ENCODE results near the gene NOXRED1. TPM values are rescaled to one million over a fixed set of nuclear protein-coding genes. Genes with fewer than 3 reads are reported as not detected.

Gene NOXRED1
- 0.04 TPM for polyA plus RNA-seq (2013, experiment 1 of 2)
- not detected for polyA plus RNA-seq (2013, experiment 2 of 2)

DNA sequence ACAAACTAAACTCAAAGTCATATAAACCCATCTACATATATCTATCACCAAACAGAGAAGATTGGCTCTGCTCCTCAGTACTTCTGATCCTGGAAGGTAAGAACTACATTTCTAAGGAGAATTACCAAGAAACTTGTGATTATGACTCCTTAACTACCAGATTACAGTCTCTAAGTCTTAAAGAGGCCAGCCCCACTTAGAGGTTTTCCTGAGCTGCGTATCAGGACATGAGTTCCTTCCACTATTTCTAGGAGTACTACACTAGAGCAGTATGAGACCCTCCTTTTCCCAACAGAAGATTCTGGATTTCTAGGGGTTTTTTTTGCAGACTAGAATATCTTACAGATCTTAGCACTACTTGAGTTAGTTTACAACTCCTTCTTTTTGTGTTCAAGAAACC, at the start of gene NOXRED1:
TSS of gene NOXRED1 (minus strand) at position 101 of the 400 bp plus-strand sequence. CDS start 634 bp downstream, outside the sequence.
- no peak within 1 kb of the TSS for H3K23ac ChIP-seq (ENCODE audit: low read length in 2 of 2)
- H3K9me3 ChIP-seq (ENCODE audit: control insufficient read depth, low read length) = peaks cover 16% of the 10 kb centered on the region
- no peak for DNase-seq
- H2BK15ac ChIP-seq (ENCODE audit: low read depth, poor library complexity, severe bottlenecking) = no peak within 1 kb of the TSS
- H2BK12ac ChIP-seq (ENCODE audit: low read length in 2 of 2) = no peak within 1 kb of the TSS
- no peak within 1 kb of the TSS for H2AK5ac ChIP-seq (ENCODE audit: low read length, severe bottlenecking)
- H3K79me1 ChIP-seq (replicated peaks; ENCODE audit: low read length, poor library complexity, severe bottlenecking) = no peaks in the 10 kb centered on the region
- no peak within 1 kb of the TSS for H3K18ac ChIP-seq (ENCODE audit: low read depth in 1 of 2, low read length in 2 of 2)
- H3K14ac ChIP-seq (ENCODE audit: low read length in 2 of 2) = no peak within 1 kb of the TSS
- 83% methylated on average over 1 of the region's 1 CpG for WGBS
- H3K27me3 ChIP-seq (ENCODE audit: control insufficient read depth in 1 of 2, insufficient read depth in 1 of 2, low read length in 2 of 2) = no peaks in the 10 kb centered on the region
- H3K27ac ChIP-seq (ENCODE audit: low read length, poor library complexity, severe bottlenecking) = no peak within 1 kb of the TSS
- H3K4me2 ChIP-seq (ENCODE audit: low read length, poor library complexity, severe bottlenecking) = no peak within 1 kb of the TSS
- H3K4ac ChIP-seq (ENCODE audit: low read depth in 1 of 2, low read length in 2 of 2) = no peak within 1 kb of the TSS
- H3K9ac ChIP-seq (ENCODE audit: low read length) = no peak within 1 kb of the TSS
- H3K4me3 ChIP-seq (ENCODE audit: insufficient read depth in 1 of 2, low read depth in 1 of 2, low read length in 2 of 2) = no peak within 1 kb of the TSS
- no peaks in the 10 kb centered on the region for H3K4me1 ChIP-seq (ENCODE audit: control insufficient read depth, insufficient read depth, low read depth, low read length)
- H4K91ac ChIP-seq (ENCODE audit: low read length) = no peak within 1 kb of the TSS
- H2BK5ac ChIP-seq (ENCODE audit: low read depth, low read length, poor library complexity, severe bottlenecking) = no peak within 1 kb of the TSS
- H2AFZ ChIP-seq (ENCODE audit: low read depth, low read length) = no peak within 1 kb of the TSS
- H3K36me3 ChIP-seq (ENCODE audit: control insufficient read depth in 1 of 2, insufficient read depth in 2 of 2, low read depth in 1 of 2, low read length in 2 of 2) = peaks cover 30 to 76% of the 10 kb centered on the region in 2 experiments
- no peak within 1 kb of the TSS for H2BK120ac ChIP-seq (ENCODE audit: low read depth, low read length)
- no peak within 1 kb of the TSS for H4K8ac ChIP-seq (ENCODE audit: low read length)

DNA sequence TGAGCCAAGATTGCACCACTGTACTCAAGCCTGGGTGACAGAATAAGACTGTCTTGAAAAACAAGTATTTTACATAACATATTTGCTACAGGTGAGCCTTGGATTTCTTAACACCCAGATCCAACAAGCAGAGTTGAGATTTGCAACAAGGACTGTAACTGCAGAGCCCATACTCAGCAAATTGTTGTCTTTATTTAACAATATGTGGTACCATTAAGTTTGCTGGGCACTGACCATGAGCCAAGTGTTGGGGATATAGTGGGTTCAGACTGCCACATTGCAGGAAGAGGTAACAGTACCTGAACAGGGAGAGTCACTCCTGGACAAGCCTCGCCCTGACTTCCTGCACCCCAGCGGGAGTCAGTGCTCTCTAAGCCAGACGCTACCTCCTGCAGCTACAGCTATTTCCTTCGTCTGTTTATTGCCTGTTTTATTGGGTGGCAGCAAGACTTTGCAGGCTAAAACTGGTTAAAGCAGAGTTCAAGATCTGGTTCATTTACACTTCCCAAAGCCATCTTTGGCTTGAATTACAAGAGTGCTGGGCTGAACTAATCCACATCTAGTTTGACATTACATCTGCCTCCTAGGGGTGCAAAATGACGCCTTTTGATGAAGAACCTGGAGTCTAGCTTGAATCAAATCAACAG, 47.0 kb upstream of the NOXRED1 start:
- Histone ChIP-seq H2BK15ac (ENCODE audit: low read depth, poor library complexity, severe bottlenecking) (no peak overlapping the region), H4K8ac (ENCODE audit: low read length) (no peak overlapping the region), H2BK120ac (ENCODE audit: low read depth, low read length) (no peak overlapping the region), H3K4me1 (ENCODE audit: control insufficient read depth, insufficient read depth, low read depth, low read length) (peaks cover 2% of the 10 kb centered on the region), H3K4me3 (ENCODE audit: insufficient read depth in 1 of 2, low read depth in 1 of 2, low read length in 2 of 2) (no peak overlapping the region), H3K4me2 (ENCODE audit: low read length, poor library complexity, severe bottlenecking) (no peak overlapping the region), H3K18ac (ENCODE audit: low read depth in 1 of 2, low read length in 2 of 2) (no peak overlapping the region), H3K14ac (ENCODE audit: low read length in 2 of 2) (no peak overlapping the region), H2BK5ac (ENCODE audit: low read depth, low read length, poor library complexity, severe bottlenecking) (no peak overlapping the region), H3K27ac (ENCODE audit: low read length, poor library complexity, severe bottlenecking) (no peak overlapping the region), H2AK5ac (ENCODE audit: low read length, severe bottlenecking) (no peak overlapping the region), H3K4ac (ENCODE audit: low read depth in 1 of 2, low read length in 2 of 2) (no peak overlapping the region), H3K79me1 (replicated peaks; ENCODE audit: low read length, poor library complexity, severe bottlenecking) (peaks cover 2% of the 10 kb centered on the region), H4K91ac (ENCODE audit: low read length) (no peak overlapping the region), H3K27me3 (ENCODE audit: control insufficient read depth in 1 of 2, insufficient read depth in 1 of 2, low read length in 2 of 2) (peaks cover 22 to 26% of the 10 kb centered on the region in 2 experiments), H3K23ac (ENCODE audit: low read length in 2 of 2) (no peak overlapping the region), H2BK12ac (ENCODE audit: low read length in 2 of 2) (no peak overlapping the region), H3K9ac (ENCODE audit: low read length) (no peak overlapping the region), H3K36me3 (ENCODE audit: control insufficient read depth in 1 of 2, insufficient read depth in 2 of 2, low read depth in 1 of 2, low read length in 2 of 2) (peaks cover 25 to 41% of the 10 kb centered on the region in 2 experiments), H2AFZ (ENCODE audit: low read depth, low read length) (no peak overlapping the region), H3K9me3 (ENCODE audit: control insufficient read depth, low read length) (no peaks in the 10 kb centered on the region)
- DNase-seq = no peak
- 76% methylated on average over 5 of the region's 5 CpGs for WGBS

- no peak for DNase-seq
- Histone ChIP-seq H3K79me1 (replicated peaks; ENCODE audit: low read length, poor library complexity, severe bottlenecking) (peaks cover 5% of the 10 kb centered on the region), H3K9ac (ENCODE audit: low read length) (no peak overlapping the region), H3K9me3 (ENCODE audit: control insufficient read depth, low read length) (no peaks in the 10 kb centered on the region), H2BK15ac (ENCODE audit: low read depth, poor library complexity, severe bottlenecking) (no peak overlapping the region), H3K27me3 (ENCODE audit: control insufficient read depth in 1 of 2, insufficient read depth in 1 of 2, low read length in 2 of 2) (peaks cover 14 to 18% of the 10 kb centered on the region in 2 experiments), H4K91ac (ENCODE audit: low read length) (no peak overlapping the region), H3K18ac (ENCODE audit: low read depth in 1 of 2, low read length in 2 of 2) (no peak overlapping the region), H4K8ac (ENCODE audit: low read length) (no peak overlapping the region), H3K36me3 (ENCODE audit: control insufficient read depth in 1 of 2, insufficient read depth in 2 of 2, low read depth in 1 of 2, low read length in 2 of 2) (peaks cover 28 to 49% of the 10 kb centered on the region in 2 experiments), H3K23ac (ENCODE audit: low read length in 2 of 2) (no peak overlapping the region), H2BK120ac (ENCODE audit: low read depth, low read length) (no peak overlapping the region), H2AK5ac (ENCODE audit: low read length, severe bottlenecking) (peak overlapping the region; percentile 43), H2BK5ac (ENCODE audit: low read depth, low read length, poor library complexity, severe bottlenecking) (no peak overlapping the region), H3K4me1 (ENCODE audit: control insufficient read depth, insufficient read depth, low read depth, low read length) (peaks cover 2% of the 10 kb centered on the region), H3K4ac (ENCODE audit: low read depth in 1 of 2, low read length in 2 of 2) (no peak overlapping the region), H2BK12ac (ENCODE audit: low read length in 2 of 2) (no peak overlapping the region), H2AFZ (ENCODE audit: low read depth, low read length) (no peak overlapping the region), H3K4me3 (ENCODE audit: insufficient read depth in 1 of 2, low read depth in 1 of 2, low read length in 2 of 2) (no peak overlapping the region), H3K27ac (ENCODE audit: low read length, poor library complexity, severe bottlenecking) (no peak overlapping the region), H3K4me2 (ENCODE audit: low read length, poor library complexity, severe bottlenecking) (no peak overlapping the region), H3K14ac (ENCODE audit: low read length in 2 of 2) (no peak overlapping the region)
- 100% methylated on average over 1 of the region's 1 CpG for WGBS
Observed at GRCh38 chr14:77469539-77469938, 46.2 kb upstream of the NOXRED1 start.

GRCh38 chr14:77469067-77469505, 45.8 kb upstream of the NOXRED1 start:
- no peak overlapping the region for H4K91ac ChIP-seq (ENCODE audit: low read length)
- no peak overlapping the region for H2BK120ac ChIP-seq (ENCODE audit: low read depth, low read length)
- no peak overlapping the region for H3K27ac ChIP-seq (ENCODE audit: low read length, poor library complexity, severe bottlenecking)
- no peak overlapping the region for H3K14ac ChIP-seq (ENCODE audit: low read length in 2 of 2)
- no peak overlapping the region for H2BK15ac ChIP-seq (ENCODE audit: low read depth, poor library complexity, severe bottlenecking)
- no peak for DNase-seq
- H3K27me3 ChIP-seq (ENCODE audit: control insufficient read depth in 1 of 2, insufficient read depth in 1 of 2, low read length in 2 of 2) = peaks cover 10 to 14% of the 10 kb centered on the region in 2 experiments
- H3K36me3 ChIP-seq (ENCODE audit: control insufficient read depth in 1 of 2, insufficient read depth in 2 of 2, low read depth in 1 of 2, low read length in 2 of 2) = peaks cover 31 to 54% of the 10 kb centered on the region in 2 experiments
- no peak overlapping the region for H4K8ac ChIP-seq (ENCODE audit: low read length)
- no peak overlapping the region for H2BK12ac ChIP-seq (ENCODE audit: low read length in 2 of 2)
- no peak overlapping the region for H3K4me3 ChIP-seq (ENCODE audit: insufficient read depth in 1 of 2, low read depth in 1 of 2, low read length in 2 of 2)
- peaks cover 2% of the 10 kb centered on the region for H3K4me1 ChIP-seq (ENCODE audit: control insufficient read depth, insufficient read depth, low read depth, low read length)
- H3K23ac ChIP-seq (ENCODE audit: low read length in 2 of 2) = no peak overlapping the region
- no peak overlapping the region for H2AFZ ChIP-seq (ENCODE audit: low read depth, low read length)
- no peak overlapping the region for H3K18ac ChIP-seq (ENCODE audit: low read depth in 1 of 2, low read length in 2 of 2)
- no peak overlapping the region for H2BK5ac ChIP-seq (ENCODE audit: low read depth, low read length, poor library complexity, severe bottlenecking)
- 90% methylated on average over 12 of the region's 14 CpGs for WGBS
- no peak overlapping the region for H3K4ac ChIP-seq (ENCODE audit: low read depth in 1 of 2, low read length in 2 of 2)
- H3K9ac ChIP-seq (ENCODE audit: low read length) = no peak overlapping the region
- H3K4me2 ChIP-seq (ENCODE audit: low read length, poor library complexity, severe bottlenecking) = no peak overlapping the region
- H3K79me1 ChIP-seq (replicated peaks; ENCODE audit: low read length, poor library complexity, severe bottlenecking) = peaks cover 9% of the 10 kb centered on the region
- no peak overlapping the region for H2AK5ac ChIP-seq (ENCODE audit: low read length, severe bottlenecking)
- H3K9me3 ChIP-seq (ENCODE audit: control insufficient read depth, low read length) = no peaks in the 10 kb centered on the region

Measured in mesenchymal stem cell (in vitro differentiated cells and primary cell).